GM15510 (cell line): ENCODE data around the gene NOL9.

Experiments used
- POLR2A ChIP-seq: IDR thresholded peaks from 3 replicates; pipeline ENCODE4 v1.6.1; 2011; ENCODE audit warnings: borderline replicate concordance; ENCODE audit not compliant: insufficient read length; ENCODE audit errors: extremely low read depth

NOL9 gene

DNA sequence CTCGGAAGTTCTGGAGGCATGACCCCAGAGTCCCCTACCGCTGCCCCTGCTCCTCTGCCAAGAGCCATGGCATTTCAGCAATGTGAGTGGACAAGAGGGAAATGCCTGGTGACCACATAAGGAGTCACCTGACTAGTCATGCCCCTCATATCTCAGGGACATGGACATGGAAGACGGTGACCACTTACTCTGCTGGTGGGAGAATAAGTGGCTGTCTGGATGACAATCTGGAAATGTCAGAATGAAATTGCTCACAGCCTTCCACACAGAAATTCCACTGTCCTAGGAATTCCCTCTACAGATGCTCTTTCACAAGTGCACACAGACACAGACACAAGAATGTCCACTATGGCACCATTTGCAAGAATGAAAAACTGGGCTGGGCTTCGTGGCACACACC is 38.5 kb downstream of the NOL9 start:
- TF ChIP-seq POLR2A = no peak

GRCh38 chr1:6513320-6513801 is 41.0 kb downstream of the NOL9 start:
- no peak for TF ChIP-seq POLR2A

- TF ChIP-seq POLR2A = no peak
Measured at GRCh38 chr1:6512908-6513280, 41.4 kb downstream of the NOL9 start.

DNA sequence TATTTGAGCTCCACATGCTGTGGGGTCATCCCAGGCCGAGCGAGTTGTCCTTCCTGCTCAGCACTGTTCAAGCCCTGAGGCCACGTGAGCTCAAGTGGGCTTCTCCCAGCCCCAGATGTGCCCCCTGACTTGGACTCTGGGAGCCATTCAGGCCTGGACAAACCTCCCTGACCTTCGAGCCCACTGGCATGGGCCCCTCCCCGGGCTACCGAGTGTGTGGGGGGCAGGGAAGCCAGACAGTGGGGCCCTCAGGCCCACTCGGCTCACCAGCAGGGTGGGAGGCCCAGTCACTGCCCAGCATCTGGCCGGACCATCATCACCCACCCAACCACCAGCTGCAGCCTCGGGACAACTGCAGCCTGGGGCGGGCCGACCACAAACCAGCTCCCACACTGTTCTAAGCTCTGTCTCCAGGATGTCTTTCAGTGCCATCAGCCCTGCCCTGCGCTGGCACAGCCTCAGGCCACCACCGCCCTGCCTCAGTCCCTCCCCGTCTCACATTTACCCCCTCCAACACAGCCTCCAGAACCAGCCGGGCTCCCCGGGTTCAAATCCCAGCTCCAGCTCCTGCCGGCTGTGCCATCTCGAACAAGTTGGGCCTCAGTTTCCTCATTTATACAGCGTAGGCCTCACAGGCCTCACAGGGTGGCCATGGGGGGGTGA is 41.9 kb downstream of the NOL9 start:
- TF ChIP-seq POLR2A = no peak

GRCh38 chr1:6511561-6512244 is 42.6 kb downstream of the NOL9 start:
- no peak for TF ChIP-seq POLR2A

DNA sequence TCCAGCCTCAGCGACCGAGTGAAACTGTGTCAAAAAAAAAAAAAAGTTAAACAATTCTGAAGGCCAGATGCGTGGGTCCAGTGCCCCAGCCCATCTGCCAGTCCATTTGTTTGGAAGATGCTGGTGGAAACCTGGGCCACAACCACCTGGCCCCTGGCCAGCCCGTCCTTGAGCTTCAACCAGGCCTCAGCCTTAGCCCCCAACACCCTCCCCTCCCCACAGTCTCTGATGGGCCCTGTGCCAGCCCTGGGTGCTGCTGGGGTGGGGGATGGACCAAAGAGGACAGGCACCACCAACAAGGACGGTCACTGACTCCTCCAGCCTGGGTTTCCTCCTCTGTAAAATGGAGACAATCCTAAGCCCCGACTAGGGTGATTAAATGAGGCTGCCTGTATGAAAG is 43.3 kb downstream of the NOL9 start:
- TF ChIP-seq POLR2A = no peak

- no peak for TF ChIP-seq POLR2A
Measured at GRCh38 chr1:6510493-6510892, 43.8 kb downstream of the NOL9 start.

DNA sequence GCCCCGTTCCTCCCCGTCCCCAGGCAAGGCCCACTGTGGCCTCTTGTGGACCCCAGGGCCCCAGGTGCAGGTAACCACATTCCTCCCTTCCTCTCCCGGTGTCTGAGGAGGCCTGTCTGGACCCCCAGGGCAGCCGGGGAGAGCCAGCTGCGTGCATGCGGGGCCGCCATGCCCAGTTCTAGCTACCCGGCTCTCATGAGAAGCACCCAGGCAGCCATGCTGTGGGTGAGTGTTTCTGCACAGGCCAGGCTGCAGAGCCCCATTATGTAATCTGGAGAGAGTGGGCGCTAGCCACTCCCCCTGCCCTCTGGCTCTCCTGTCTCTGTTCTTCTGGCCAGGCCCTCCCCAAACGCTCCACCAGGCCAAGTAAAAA is 44.4 kb downstream of the NOL9 start:
- no peak for TF ChIP-seq POLR2A

- no peak for TF ChIP-seq POLR2A
Measured at GRCh38 chr1:6509220-6509918, 44.9 kb downstream of the NOL9 start.

DNA sequence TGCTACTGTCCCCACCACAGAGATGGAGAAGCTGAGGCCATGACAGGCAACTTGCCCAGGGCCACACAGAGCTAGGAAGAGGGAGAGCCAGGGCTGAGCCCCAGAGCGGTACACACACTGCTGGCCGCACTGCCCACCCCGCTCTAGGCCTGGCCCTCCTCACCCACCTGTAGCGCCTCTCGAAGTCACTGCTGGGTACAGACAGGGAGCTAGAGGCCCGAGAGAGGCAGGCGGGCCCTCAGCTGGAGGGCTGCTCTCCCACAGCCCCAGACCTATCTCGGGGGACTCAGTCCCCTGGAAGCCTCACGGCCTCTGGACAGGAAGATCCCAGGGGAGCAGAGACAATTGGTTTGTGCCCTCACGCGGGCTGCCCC is 45.5 kb downstream of the NOL9 start:
- no peak for TF ChIP-seq POLR2A

DNA sequence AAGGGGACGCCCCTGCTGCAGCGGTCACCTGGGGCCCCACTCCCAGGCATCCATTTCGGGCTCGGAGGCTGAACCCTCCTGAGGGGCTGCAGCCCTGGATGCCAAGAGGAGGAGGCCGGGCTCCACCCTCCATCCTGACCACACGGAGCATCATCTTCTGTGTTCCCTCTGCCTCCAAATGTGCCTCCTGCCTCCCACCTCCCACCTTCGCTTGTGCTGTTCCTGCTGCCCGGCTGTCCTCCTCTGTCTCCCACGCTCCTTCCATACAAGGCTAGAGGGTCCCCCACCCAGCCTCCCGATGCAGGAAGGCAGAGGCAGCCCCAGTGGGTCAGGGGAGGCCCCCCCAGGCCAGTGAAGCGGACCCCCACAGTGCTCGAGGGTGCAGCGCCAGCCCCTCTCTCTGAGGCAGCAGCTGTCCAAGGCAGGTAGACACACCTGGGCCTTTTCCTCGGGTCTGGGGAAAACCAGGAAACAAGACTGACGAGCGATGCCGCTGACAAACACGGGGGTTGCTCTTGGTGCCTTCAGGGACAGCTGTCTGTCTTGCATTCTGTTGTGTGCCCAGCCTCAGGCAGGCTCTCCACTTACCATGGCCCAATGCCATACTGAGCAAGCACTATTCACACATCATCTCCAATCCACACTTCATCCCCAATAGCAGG is 46.0 kb downstream of the NOL9 start:
- TF ChIP-seq POLR2A = no peak

DNA sequence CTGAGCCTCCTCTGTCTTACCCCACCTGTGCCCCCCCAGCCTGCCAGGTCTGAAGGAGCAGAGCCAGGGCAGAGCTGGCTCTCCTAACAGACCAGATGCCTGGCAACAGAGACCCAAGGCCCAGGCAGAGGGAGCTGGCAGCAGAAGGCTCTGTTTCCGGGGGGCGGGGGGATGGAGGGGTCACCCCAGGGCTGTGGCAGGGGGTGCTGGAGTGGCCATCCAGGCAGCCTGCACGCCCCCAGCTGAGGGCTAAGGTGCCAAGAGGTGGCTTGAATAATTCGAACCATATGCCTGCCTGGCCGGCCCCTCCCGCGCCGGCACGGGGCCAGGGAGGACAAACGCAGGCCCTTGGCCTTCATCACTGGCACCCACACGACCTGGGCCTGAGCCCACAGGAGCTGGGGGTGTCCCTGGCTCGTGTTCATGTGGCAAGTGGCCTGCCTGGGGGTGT is 46.8 kb downstream of the NOL9 start:
- TF ChIP-seq POLR2A = no peak

- TF ChIP-seq POLR2A = no peak
Measured at GRCh38 chr1:6507037-6507428, 47.3 kb downstream of the NOL9 start.

DNA sequence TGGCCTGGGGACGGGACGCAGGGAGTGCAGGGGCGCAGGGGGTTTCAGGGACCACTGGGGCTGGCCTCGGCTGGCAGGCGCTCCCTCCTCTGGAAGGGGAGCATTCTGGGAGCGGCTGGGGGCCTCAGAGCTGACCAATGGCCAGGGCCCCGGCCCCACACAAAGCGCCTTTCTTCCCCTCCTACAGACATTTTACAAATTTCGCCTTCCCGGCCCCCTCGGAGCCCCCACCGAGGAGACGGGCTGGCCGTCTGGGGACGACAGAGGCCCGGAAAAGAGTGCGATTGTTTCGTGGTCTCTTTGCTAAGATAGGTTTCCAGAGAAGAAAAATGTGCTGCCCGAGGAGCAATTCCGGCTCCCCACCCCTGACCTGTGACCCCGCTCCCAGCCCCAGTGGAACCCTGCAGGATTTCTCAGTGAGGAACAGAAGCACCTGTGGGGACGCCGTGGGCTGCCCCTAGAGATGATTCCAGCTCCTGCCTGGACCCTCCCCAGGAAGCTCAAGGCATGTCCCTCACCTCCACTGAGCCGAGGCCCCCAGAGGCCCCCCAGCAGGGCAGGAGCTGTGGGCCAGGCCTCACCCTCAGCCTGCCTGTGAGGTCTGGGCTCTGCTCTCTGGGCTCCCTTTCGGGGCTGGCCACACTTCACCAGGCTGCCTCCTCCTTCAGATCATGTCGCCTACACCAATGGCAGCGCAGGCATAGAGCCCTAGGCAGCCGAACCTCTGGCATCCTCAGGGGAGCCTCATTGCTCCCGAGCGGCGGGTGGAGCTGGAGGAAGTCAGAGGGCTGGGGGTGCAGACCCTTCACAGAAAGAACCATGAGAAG is 47.9 kb downstream of the NOL9 start:
- no peak for TF ChIP-seq POLR2A

GRCh38 chr1:6505367-6506209 is 48.7 kb downstream of the NOL9 start:
- TF ChIP-seq POLR2A = no peak

DNA sequence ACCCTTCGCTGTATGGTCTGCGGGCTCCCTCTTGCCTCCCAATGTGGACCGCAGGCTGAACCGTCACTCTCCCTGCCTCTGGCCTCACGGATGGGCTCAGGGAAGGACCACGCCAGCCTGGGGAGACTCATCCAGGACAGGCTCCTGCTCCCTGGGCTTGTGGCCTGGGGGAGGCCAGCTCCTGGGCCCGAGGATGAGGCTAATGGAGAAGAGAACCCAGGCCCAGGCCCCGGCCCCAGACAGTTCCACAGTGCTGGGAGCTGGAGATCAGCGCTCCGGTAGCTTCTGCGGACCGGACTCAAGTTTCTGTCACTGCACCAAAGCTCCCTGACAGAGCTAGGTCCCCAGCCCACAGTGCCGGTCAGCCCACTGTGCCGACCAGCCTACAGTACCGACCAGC is 49.4 kb downstream of the NOL9 start:
- no peak for TF ChIP-seq POLR2A
